GDM1 (cell line): ENCODE results near the gene DKKL1.
A peak's percentile ranks its signal among the peaks of the same experiment; 100 is the strongest.
"Not testable (repeated sequence)": the region's sequence is repeated elsewhere in the genome, so short reads cannot be mapped to it uniquely, and the experiment has no call there.

Source experiments
- DNase-seq: peaks from one replicate; lab custom pipeline; 2025; lab: John Stamatoyannopoulos, UW

Gene DKKL1

GRCh38 chr19:49362048-49362928, 1.4 kb upstream of the DKKL1 start, which contains the start of gene TEAD2:
Gene TEAD2 (minus strand): TSS chr19:49362416. CDS start chr19:49360075, 2,341 bp downstream.
- no peak for DNase-seq

DNA sequence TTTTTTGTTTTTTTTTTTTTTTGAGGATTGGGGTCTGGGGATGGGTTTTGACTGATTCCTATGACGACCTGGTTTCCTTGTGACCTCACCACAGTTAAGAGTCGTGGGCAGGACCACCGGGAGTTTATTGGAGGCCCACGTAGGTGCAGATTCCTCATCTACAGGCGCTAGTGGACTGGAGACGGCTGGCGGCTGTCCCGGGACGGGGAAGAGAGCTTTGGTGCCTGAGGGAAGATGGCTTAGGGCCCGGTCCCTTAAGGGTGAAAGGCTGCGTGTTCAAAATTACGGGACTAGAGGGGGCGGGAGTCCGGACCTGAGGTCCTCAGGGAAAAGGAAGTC, 779 bp upstream of the DKKL1 start:
- no peak for DNase-seq

DNA sequence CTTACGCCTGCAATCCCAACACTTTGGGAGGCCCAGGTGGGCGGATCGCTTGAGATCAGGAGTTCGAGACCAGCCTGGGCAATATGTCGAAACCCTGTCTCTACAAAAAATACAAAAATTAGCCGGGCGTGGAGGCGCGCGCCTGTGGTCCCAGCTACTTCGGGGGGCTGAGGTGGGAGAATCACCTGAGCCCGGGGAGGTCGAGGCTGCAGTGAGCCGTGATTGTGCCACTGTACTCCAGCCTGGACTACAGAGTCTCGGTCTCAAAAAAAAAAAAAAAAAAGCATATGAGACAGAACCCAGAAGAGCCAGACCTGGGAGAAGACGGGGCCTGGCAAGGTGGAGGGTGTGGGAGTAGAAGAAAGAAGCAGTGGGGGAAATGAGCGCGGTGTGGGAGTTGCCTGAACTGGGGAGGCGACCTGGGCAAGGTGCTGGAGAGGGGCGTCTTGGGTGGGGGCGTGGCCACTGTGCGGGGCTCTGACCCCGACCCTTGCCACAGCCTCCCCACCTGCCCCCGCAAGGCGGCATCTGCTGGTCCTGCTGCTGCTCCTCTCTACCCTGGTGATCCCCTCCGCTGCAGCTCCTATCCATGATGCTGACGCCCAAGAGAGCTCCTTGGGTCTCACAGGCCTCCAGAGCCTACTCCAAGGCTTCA, 533 bp downstream of the DKKL1 start:
- no peak for DNase-seq

DNA sequence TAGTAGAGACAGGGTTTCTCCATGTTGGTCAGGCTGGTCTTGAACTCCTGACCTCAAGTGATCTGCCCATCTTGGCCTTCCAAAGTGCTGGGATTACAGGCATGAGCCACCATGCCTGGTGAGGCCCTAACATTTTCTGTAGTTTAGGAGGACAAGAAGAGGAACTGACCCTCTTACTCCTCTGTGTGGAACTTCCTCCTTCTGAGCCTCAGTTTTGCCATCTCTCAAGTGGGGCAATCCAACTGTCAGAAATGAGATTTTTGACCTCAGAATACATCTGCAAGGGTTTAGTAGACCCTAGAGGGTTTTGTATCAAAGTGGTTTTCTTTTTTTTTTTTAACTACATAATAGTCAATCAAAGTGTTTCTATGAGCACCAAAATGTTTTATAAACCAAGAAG, 2.4 kb downstream of the DKKL1 start:
- no peak for DNase-seq

- DNase-seq: peak; percentile 32
Measured at GRCh38 chr19:49368711-49369358, 5.2 kb downstream of the DKKL1 start.

GRCh38 chr19:49371184-49371583, 7.5 kb downstream of the DKKL1 start:
- no peak for DNase-seq

GRCh38 chr19:49373174-49373573, 9.5 kb downstream of the DKKL1 start:
- not testable (repeated sequence) for DNase-seq

DNA sequence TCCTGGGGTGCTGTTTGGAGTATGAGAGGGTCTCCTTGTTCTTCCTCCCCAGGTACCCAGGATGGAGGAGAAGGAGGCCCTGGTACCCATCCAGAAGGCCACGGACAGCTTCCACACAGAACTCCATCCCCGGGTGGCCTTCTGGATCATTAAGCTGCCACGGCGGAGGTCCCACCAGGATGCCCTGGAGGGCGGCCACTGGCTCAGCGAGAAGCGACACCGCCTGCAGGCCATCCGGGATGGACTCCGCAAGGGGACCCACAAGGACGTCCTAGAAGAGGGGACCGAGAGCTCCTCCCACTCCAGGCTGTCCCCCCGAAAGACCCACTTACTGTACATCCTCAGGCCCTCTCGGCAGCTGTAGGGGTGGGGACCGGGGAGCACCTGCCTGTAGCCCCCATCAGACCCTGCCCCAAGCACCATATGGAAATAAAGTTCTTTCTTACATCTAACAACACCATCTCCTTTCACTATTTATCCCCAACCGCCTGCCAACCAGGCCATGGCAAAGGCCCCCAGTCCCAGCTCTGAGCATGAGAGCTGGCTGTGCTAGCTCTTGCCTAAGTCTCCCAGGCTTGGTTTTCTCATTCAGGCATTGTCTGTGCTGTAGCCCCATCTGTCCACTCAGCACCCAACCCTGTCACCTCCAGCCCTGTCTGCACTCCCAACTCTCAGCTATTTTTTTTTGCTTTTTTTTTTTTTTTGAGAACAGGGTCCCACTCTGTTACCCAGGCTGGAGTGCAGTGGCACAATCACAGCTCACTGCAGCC, 11.2 kb downstream of the DKKL1 start:
- DNase-seq: no peak

GRCh38 chr19:49378512-49378911, 14.8 kb downstream of the DKKL1 start:
- no peak for DNase-seq

GRCh38 chr19:49380391-49380790, 16.7 kb downstream of the DKKL1 start:
- no peak for DNase-seq

DNA sequence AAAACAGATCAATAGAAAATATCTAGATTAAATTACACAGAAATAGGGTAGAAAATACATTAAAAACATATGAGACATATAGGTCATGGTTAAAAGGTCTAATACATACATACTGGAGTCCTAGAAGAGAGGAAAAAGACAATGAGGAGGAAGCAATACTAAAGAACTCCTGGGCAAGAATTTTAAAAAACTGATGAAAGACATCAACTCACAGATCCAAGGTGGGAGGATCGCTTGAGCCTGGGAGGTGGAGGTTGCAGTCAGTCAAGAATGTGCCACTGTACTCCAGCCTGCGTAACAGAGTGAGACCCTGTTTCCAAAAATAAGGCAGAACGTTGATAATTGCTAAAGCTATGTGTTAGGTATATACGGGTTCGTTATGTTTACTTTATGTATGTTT, 19.0 kb downstream of the DKKL1 start:
- no peak for DNase-seq

DNA sequence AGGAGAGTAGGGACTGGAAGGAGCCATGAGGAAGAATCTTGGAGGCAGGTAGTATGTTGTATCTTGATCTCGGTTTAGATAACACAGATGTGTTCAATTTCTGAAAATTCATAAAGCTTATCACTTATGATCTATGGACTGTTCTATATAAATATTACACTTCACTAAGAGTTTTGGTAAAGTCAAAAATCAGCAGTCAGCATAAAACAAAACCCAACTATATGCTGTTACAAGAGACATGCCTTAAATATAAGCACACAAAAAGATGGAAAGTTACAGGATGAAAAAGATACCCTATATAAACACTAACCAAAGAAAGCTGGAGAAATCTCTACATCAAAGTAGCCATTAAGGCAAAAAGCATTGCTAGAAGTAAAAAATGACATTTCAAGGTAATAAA, 19.9 kb downstream of the DKKL1 start:
- no peak for DNase-seq

DNA sequence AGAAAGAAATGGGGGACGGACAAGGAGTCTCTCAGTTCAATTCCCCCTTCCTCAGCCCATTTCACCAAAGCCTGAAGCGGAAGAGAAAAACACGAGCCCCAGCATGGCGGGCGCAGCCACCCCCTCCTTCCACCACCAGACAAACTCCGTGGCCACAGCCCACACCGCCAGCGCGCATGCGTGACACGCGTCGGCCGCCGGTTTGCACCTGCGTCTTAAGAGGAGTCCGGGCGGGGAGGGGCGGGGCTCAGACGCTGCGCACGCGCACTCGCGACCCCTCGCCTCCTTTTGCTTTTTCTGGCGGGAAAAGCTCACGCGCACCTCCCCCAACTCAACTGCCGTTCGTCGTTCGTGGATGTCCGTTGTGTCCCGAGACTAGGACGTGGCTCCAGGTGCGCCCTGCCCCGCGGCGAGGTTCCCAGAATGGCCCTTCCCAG, 24.3 kb downstream of the DKKL1 start, which contains the start of gene KASH5:
Gene KASH5 (plus strand): TSS at position 314 of the 437 bp plus-strand sequence. CDS start 2,635 bp downstream, outside the sequence.
- no peak for DNase-seq

- no peak for DNase-seq
Measured at GRCh38 chr19:49389406-49389805, 25.7 kb downstream of the DKKL1 start.

- DNase-seq: no peak
Measured at GRCh38 chr19:49390131-49390928, 26.7 kb downstream of the DKKL1 start.

DNA sequence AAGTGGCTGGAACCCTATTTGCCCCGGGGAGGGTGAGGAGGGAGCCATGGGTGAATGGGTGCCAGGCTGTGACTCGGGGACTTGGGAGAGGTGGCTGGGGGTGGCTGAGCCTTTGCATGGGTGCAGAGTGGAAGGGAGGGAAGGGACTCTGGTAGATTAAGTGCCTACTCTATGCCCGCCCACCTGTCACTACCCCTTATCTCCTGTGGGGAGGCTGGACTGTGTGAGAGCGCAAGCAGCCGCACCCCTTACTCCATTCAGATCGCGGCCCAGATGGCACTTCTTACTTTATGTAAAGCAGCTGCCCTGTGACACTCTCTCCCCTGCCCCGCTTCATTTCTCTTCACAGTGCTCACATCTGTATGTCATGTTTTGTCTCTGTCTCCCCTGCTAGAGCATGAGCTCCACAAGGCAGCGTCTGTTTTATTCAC, 27.3 kb downstream of the DKKL1 start:
- DNase-seq: no peak

DNA sequence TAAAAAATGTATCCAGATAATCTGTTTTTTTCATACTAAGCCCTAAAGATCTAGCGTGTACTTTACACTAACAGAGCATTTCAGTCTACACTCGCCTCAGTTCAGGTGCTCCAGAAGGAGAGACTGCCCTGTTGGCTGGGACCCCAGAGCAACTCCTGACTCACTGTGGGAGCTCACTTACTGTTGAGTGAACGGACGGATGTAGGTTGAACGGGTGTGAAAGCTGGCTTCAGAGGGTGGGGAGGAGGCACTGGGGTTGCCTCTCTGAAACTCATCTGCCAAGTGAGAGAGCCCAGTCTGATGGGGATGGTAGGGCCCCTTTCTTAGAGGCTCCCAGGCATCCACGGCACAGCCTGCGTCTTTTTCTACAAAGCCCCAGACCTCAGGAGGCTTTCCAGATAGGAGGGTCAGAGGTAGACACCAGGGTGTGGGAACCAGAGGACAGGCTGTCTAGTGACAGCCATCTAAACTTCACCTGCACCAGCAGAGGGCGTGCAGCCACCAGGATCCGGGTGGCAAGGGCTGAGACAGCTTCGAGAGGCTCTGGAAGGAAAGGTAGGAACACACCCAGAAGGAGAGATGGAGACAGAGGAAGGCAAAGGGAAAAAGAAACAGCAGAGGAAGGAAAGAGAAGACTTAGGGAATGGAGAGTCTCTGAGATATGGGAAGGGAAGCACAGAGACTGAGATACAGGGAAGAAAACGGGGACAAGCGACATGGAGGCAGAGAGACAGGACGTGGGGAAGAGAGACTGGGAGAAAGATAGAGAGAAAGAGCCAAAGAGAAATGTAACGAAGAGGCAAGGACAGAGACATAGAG, 28.1 kb downstream of the DKKL1 start:
- peak; percentile 73 for DNase-seq

GRCh38 chr19:49393881-49394280, 30.2 kb downstream of the DKKL1 start:
- DNase-seq: no peak

GRCh38 chr19:49395581-49396407, 32.1 kb downstream of the DKKL1 start:
- DNase-seq: no peak
